IPS DF 6.9 (cell line): Measurements from ENCODE around the gene PDLIM4.

Experiments
- DNase-seq: peaks from one replicate; pipeline ENCODE4 v3.0.0-alpha.2; 2013; ENCODE audit warnings: low read depth, low spot score
- H3K27ac ChIP-seq: one replicate; pipeline ENCODE4 v1.5.1; 2013; ENCODE audit warnings: low read length, control low read depth
- H3K27me3 ChIP-seq: 2 replicates; pipeline ENCODE4 v1.6.1; 2013; ENCODE audit warnings: mild to moderate bottlenecking, low read length; ENCODE audit not compliant: control insufficient read depth, insufficient read depth
- H3K36me3 ChIP-seq: 2 replicates; pipeline ENCODE4 v1.6.1; 2013; ENCODE audit warnings: low read length; ENCODE audit not compliant: control insufficient read depth, insufficient read depth
- H3K4me1 ChIP-seq: 2 replicates; pipeline ENCODE4 v1.6.1; 2013; ENCODE audit warnings: low read length; ENCODE audit not compliant: control insufficient read depth, insufficient read depth
- H3K4me3 ChIP-seq: 2 replicates; pipeline ENCODE4 v1.5.1; 2013; ENCODE audit warnings: mild to moderate bottlenecking, low read length
- H3K9me3 ChIP-seq: 2 replicates; pipeline ENCODE4 v1.6.1; 2013; ENCODE audit warnings: low read length, inconsistent platforms; ENCODE audit not compliant: control insufficient read depth, insufficient read depth
- WGBS: extraction: QIAGEN DNeasy Blood & Tissue Kit; methylation state at CpG from one replicate; pipeline ENCODE4 v1.1.7; 2013; ENCODE audit warnings: mixed read lengths, missing lambda C conversion rate; ENCODE audit not compliant: insufficient read length, insufficient coverage; 5-methylcytosine and 5-hydroxymethylcytosine counted together

Gene PDLIM4

GRCh38 chr5:132257131-132258101, at the start of gene PDLIM4:
Gene PDLIM4 (plus strand): TSS chr5:132257696. CDS start chr5:132257735, 39 bp downstream.
- 0 out of 2 replicates have a peak, but pooled peaks cover 3% of the 10 kb centered on the region for H3K4me1 ChIP-seq
- no peak for DNase-seq
- no CpG with 5 or more reads among the region's 88 CpGs for WGBS
- no peaks in the 10 kb centered on the region for H3K27me3 ChIP-seq
- no peak within 1 kb of the TSS for H3K27ac ChIP-seq
- H3K4me3 ChIP-seq = peak within 1 kb of the TSS; percentile 52; the same call in 1 of the 2 replicates
- no peaks in the 10 kb centered on the region for H3K9me3 ChIP-seq
- no peaks in the 10 kb centered on the region for H3K36me3 ChIP-seq

GRCh38 chr5:132207778-132208177, 49.7 kb upstream of the PDLIM4 start:
- no peak for DNase-seq
- peaks cover 5% of the 10 kb centered on the region for H3K4me1 ChIP-seq
- no CpG with 5 or more reads among the region's 5 CpGs for WGBS
- no peaks in the 10 kb centered on the region for H3K36me3 ChIP-seq
- no peaks in the 10 kb centered on the region for H3K9me3 ChIP-seq
- H3K27ac ChIP-seq = no peak overlapping the region
- no peak overlapping the region for H3K4me3 ChIP-seq
- H3K27me3 ChIP-seq = no peaks in the 10 kb centered on the region

GRCh38 chr5:132209131-132209530, 48.4 kb upstream of the PDLIM4 start:
- no peaks in the 10 kb centered on the region for H3K9me3 ChIP-seq
- no CpG with 5 or more reads among the region's 9 CpGs for WGBS
- H3K36me3 ChIP-seq = no peaks in the 10 kb centered on the region
- no peaks in the 10 kb centered on the region for H3K27me3 ChIP-seq
- H3K4me1 ChIP-seq = peaks cover 5% of the 10 kb centered on the region
- no peak overlapping the region for H3K4me3 ChIP-seq
- DNase-seq = no peak
- H3K27ac ChIP-seq = no peak overlapping the region

- Histone ChIP-seq H3K4me1 (peaks cover 5% of the 10 kb centered on the region), H3K4me3 (no peak overlapping the region), H3K36me3 (no peaks in the 10 kb centered on the region), H3K27ac (no peak overlapping the region), H3K9me3 (no peaks in the 10 kb centered on the region), H3K27me3 (no peaks in the 10 kb centered on the region)
- no CpG with 5 or more reads among the region's 11 CpGs for WGBS
- DNase-seq = no peak
Observed at GRCh38 chr5:132209901-132210545, 47.5 kb upstream of the PDLIM4 start.

GRCh38 chr5:132210944-132211343, 46.6 kb upstream of the PDLIM4 start:
- peaks cover 5% of the 10 kb centered on the region for H3K4me1 ChIP-seq
- H3K36me3 ChIP-seq = no peaks in the 10 kb centered on the region
- no CpG with 5 or more reads among the region's 1 CpG for WGBS

GRCh38 chr5:132211787-132212186, 45.7 kb upstream of the PDLIM4 start:
- Histone ChIP-seq H3K27me3 (no peaks in the 10 kb centered on the region), H3K36me3 (no peaks in the 10 kb centered on the region), H3K4me1 (peaks cover 5% of the 10 kb centered on the region), H3K9me3 (no peaks in the 10 kb centered on the region), H3K4me3 (no peak overlapping the region), H3K27ac (no peak overlapping the region)
- no CpG with 5 or more reads among the region's 1 CpG for WGBS
- no peak for DNase-seq

More at GRCh38 chr5:132210944-132211343, 46.6 kb upstream of the PDLIM4 start:
- Histone ChIP-seq H3K27ac (no peak overlapping the region), H3K27me3 (no peaks in the 10 kb centered on the region), H3K4me3 (no peak overlapping the region), H3K9me3 (no peaks in the 10 kb centered on the region)
- DNase-seq = no peak

- Histone ChIP-seq H3K4me3 (no peak overlapping the region), H3K36me3 (no peaks in the 10 kb centered on the region), H3K27ac (no peak overlapping the region), H3K27me3 (no peaks in the 10 kb centered on the region), H3K9me3 (no peaks in the 10 kb centered on the region), H3K4me1 (no peaks in the 10 kb centered on the region; the same call in 1 of the 2 replicates)
- no peak for DNase-seq
- WGBS = no CpG with 5 or more reads among the region's 7 CpGs
Observed at GRCh38 chr5:132213666-132214065, 43.8 kb upstream of the PDLIM4 start.

GRCh38 chr5:132214491-132214890, 43.0 kb upstream of the PDLIM4 start:
- Histone ChIP-seq H3K27ac (no peak overlapping the region), H3K36me3 (no peaks in the 10 kb centered on the region), H3K27me3 (no peaks in the 10 kb centered on the region), H3K4me3 (no peak overlapping the region), H3K9me3 (no peaks in the 10 kb centered on the region), H3K4me1 (no peaks in the 10 kb centered on the region)
- no peak for DNase-seq
- no CpG with 5 or more reads among the region's 4 CpGs for WGBS

- Histone ChIP-seq H3K27me3 (no peaks in the 10 kb centered on the region), H3K4me1 (no peaks in the 10 kb centered on the region), H3K9me3 (no peaks in the 10 kb centered on the region), H3K4me3 (no peak overlapping the region), H3K36me3 (no peaks in the 10 kb centered on the region), H3K27ac (no peak overlapping the region)
- no peak for DNase-seq
- no CpG with 5 or more reads among the region's 5 CpGs for WGBS
Observed at GRCh38 chr5:132215329-132215728, 42.2 kb upstream of the PDLIM4 start.

GRCh38 chr5:132218321-132218720, 39.2 kb upstream of the PDLIM4 start:
- no peak for DNase-seq
- Histone ChIP-seq H3K4me3 (no peak overlapping the region), H3K27me3 (no peaks in the 10 kb centered on the region), H3K36me3 (no peaks in the 10 kb centered on the region), H3K27ac (no peak overlapping the region), H3K9me3 (no peaks in the 10 kb centered on the region), H3K4me1 (no peaks in the 10 kb centered on the region)
- no CpG with 5 or more reads among the region's 4 CpGs for WGBS
